H9 (cell line): ENCODE results near the gene ING5. TPM values are rescaled to one million over a fixed set of nuclear protein-coding genes. Genes with fewer than 3 reads are reported as not detected.

Source experiments
- DNase-seq: peaks from one replicate; pipeline ENCODE4 v3.0.0-alpha.2; 2017
- H2AFZ ChIP-seq: one replicate; pipeline ENCODE4 v1.6.1; 2013; ENCODE audit warnings: mild to moderate bottlenecking, low read length, control low read depth, moderate library complexity
- H2AK5ac ChIP-seq: 2 replicates; pipeline ENCODE4 v1.6.1; 2013; ENCODE audit warnings: low read length, control low read depth, mixed read lengths; ENCODE audit not compliant: insufficient read length
- H2BK120ac ChIP-seq: one replicate; pipeline ENCODE4 v1.6.1; 2013; ENCODE audit warnings: low read depth, mild to moderate bottlenecking, low read length, control low read depth, inconsistent platforms; ENCODE audit not compliant: poor library complexity, severe bottlenecking
- H2BK12ac ChIP-seq: 2 replicates; pipeline ENCODE4 v1.6.1; 2013; ENCODE audit warnings: low read length, control low read depth, mixed read lengths, low read depth; ENCODE audit not compliant: insufficient read length
- H2BK15ac ChIP-seq: 2 replicates; pipeline ENCODE4 v1.6.1; 2013; ENCODE audit warnings: low read depth, low read length, control low read depth
- H2BK20ac ChIP-seq: one replicate; pipeline ENCODE4 v1.6.1; 2013; ENCODE audit warnings: low read depth, mild to moderate bottlenecking, low read length, control low read depth, inconsistent platforms; ENCODE audit not compliant: poor library complexity, severe bottlenecking
- H2BK5ac ChIP-seq: 2 replicates; pipeline ENCODE4 v1.6.1; 2013; ENCODE audit warnings: low read length, control low read depth, mixed read lengths; ENCODE audit not compliant: insufficient read length
- H3K14ac ChIP-seq: 2 replicates; pipeline ENCODE4 v1.6.1; 2013; ENCODE audit warnings: low read length, control low read depth; ENCODE audit not compliant: insufficient read depth
- H3K18ac ChIP-seq: 2 replicates; pipeline ENCODE4 v1.6.1; 2013; ENCODE audit warnings: low read depth, mild to moderate bottlenecking, mixed read lengths, low read length, control low read depth; ENCODE audit not compliant: insufficient read length
- H3K23ac ChIP-seq: 2 replicates; pipeline ENCODE4 v1.6.1; 2013; ENCODE audit warnings: low read length, control low read depth, mixed read lengths, low read depth; ENCODE audit not compliant: insufficient read length
- H3K23me2 ChIP-seq: 2 replicates; pipeline ENCODE4 v1.6.1; 2013; ENCODE audit warnings: low read depth, mild to moderate bottlenecking, mixed read lengths, low read length, control low read depth; ENCODE audit not compliant: insufficient read length, poor library complexity, severe bottlenecking
- H3K27ac ChIP-seq: 2 replicates; pipeline ENCODE4 v1.5.1; 2013; ENCODE audit warnings: low read length, control low read depth, mixed read lengths, low read depth; ENCODE audit not compliant: insufficient read length
- H3K27me3 ChIP-seq: 2 replicates; pipeline ENCODE4 v1.6.1; 2013; ENCODE audit warnings: low read length, control low read depth, inconsistent platforms; ENCODE audit not compliant: insufficient read depth
- H3K4ac ChIP-seq: 2 replicates; pipeline ENCODE4 v1.6.1; 2013; ENCODE audit warnings: low read depth, mild to moderate bottlenecking, control low read depth, inconsistent platforms, low read length, moderate library complexity
- H3K4me1 ChIP-seq: 2 replicates; pipeline ENCODE4 v1.6.1; 2013; ENCODE audit warnings: low read length, control low read depth, inconsistent platforms; ENCODE audit not compliant: insufficient read depth
- H3K4me2 ChIP-seq: 2 replicates; pipeline ENCODE4 v1.6.1; 2013; ENCODE audit warnings: low read length, control low read depth, mixed read lengths; ENCODE audit not compliant: insufficient read length, insufficient read depth
- H3K56ac ChIP-seq: 2 replicates; pipeline ENCODE4 v1.6.1; 2013; ENCODE audit warnings: low read depth, mild to moderate bottlenecking, mixed read lengths, low read length, control low read depth; ENCODE audit not compliant: insufficient read length
- H3K79me1 ChIP-seq: 2 replicates; pipeline ENCODE4 v1.6.1; 2013; ENCODE audit warnings: low read depth, mild to moderate bottlenecking, moderate library complexity, low read length, control low read depth, inconsistent platforms; ENCODE audit not compliant: insufficient read depth, poor library complexity, severe bottlenecking
- H3K79me2 ChIP-seq: 2 replicates; pipeline ENCODE4 v1.6.1; 2013; ENCODE audit warnings: low read length, control low read depth, inconsistent platforms; ENCODE audit not compliant: insufficient read depth
- H3K9ac ChIP-seq: 2 replicates; pipeline ENCODE4 v1.6.1; 2013; ENCODE audit warnings: low read length, control low read depth, mixed read lengths; ENCODE audit not compliant: insufficient read length; ENCODE audit errors: extremely low read depth
- H3K9me3 ChIP-seq: one replicate; pipeline ENCODE4 v1.6.1; 2013; ENCODE audit warnings: low read depth, low read length, inconsistent platforms; ENCODE audit not compliant: control insufficient read depth
- H3T11ph ChIP-seq: one replicate; pipeline ENCODE4 v1.6.1; 2013; ENCODE audit warnings: mild to moderate bottlenecking, low read length, control low read depth, inconsistent platforms
- H4K20me1 ChIP-seq: one replicate; pipeline ENCODE4 v1.6.1; 2013; ENCODE audit not compliant: control insufficient read depth, insufficient read length, insufficient read depth
- H4K5ac ChIP-seq: 2 replicates; pipeline ENCODE4 v1.6.1; 2013; ENCODE audit warnings: low read depth, mild to moderate bottlenecking, mixed read lengths, low read length, control low read depth; ENCODE audit not compliant: insufficient read length
- H4K8ac ChIP-seq: replicated peaks from 2 replicates; pipeline ENCODE4 v1.6.1; 2013; ENCODE audit warnings: low read length, control low read depth, mixed read lengths, low read depth; ENCODE audit not compliant: insufficient read length
- H4K91ac ChIP-seq: 2 replicates; pipeline ENCODE4 v1.6.1; 2013; ENCODE audit warnings: low read depth, mild to moderate bottlenecking, moderate library complexity, mixed read lengths, low read length, control low read depth; ENCODE audit not compliant: insufficient read length
- H3K27ac Mint-ChIP-seq, 3 experiments: 2 replicates in 2 of 3; 3 replicates in 1 of 3; pipeline ENCODE4 v1.8.0; 2020 to 2021; ENCODE audit warnings: mixed read lengths in 3 of 3, mild to moderate bottlenecking in 1 of 3, moderate library complexity in 1 of 3
- H3K27me3 Mint-ChIP-seq: 2 replicates; pipeline ENCODE4 v1.8.0; 2021; ENCODE audit warnings: low read depth, mild to moderate bottlenecking, moderate library complexity, mixed read lengths
- H3K36me3 Mint-ChIP-seq, 3 experiments: 2 replicates in 2 of 3; 3 replicates in 1 of 3; pipeline ENCODE4 v1.8.0; 2020 to 2021; ENCODE audit warnings: low read depth in 3 of 3, mixed read lengths in 3 of 3; ENCODE audit not compliant: insufficient read depth in 1 of 3
- H3K4me1 Mint-ChIP-seq, 2 experiments: 2 replicates each; pipeline ENCODE4 v1.8.0; 2020; ENCODE audit warnings: mixed read lengths in 2 of 2
- H3K4me3 Mint-ChIP-seq, 2 experiments: 2 replicates in 1 of 2; 3 replicates in 1 of 2; pipeline ENCODE4 v1.8.0; 2020 to 2021; ENCODE audit warnings: mild to moderate bottlenecking in 2 of 2, mixed read lengths in 2 of 2, moderate library complexity in 1 of 2
- H3K9me3 Mint-ChIP-seq, 2 experiments: 2 replicates in 1 of 2; 3 replicates in 1 of 2; pipeline ENCODE4 v1.8.0; 2020; ENCODE audit warnings: mild to moderate bottlenecking in 2 of 2, mixed read lengths in 2 of 2, moderate library complexity in 1 of 2
- WGBS: extraction: QIAGEN DNeasy Blood & Tissue Kit; methylation state at CpG from one replicate; pipeline ENCODE4 v1.1.7; 2013; ENCODE audit warnings: missing lambda C conversion rate, low lambda C conversion rate, mixed read lengths; ENCODE audit not compliant: insufficient read length; ENCODE audit errors: extremely low coverage; 5-methylcytosine and 5-hydroxymethylcytosine counted together
- total RNA-seq: library from RNA; stranded (reverse); gene quantifications from 2 replicates; pipeline ENCODE4 v1.2.1, GENCODE V29; 2021
- TF ChIP-seq, protein P1 (sequence below): fragments of 200-600 bp; sonication (generic); conservative IDR thresholded peaks from 3 replicates; pipeline ENCODE4 v1.8.0; 2021; ENCODE audit warnings: antibody characterized with exemption, mild to moderate bottlenecking

The ING5 gene
- total RNA-seq, 1 experiment from 2014 or later: 66.0 TPM

GRCh38 chr2:241658296-241658695 lies 43.5 kb upstream of the ING5 start:
- WGBS: no CpG with 5 or more reads among the region's 5 CpGs
- H4K8ac ChIP-seq: no peak overlapping the region
- H4K91ac ChIP-seq: no peak overlapping the region
- no peaks in the 10 kb centered on the region for H3K4me1 ChIP-seq
- no peak overlapping the region for H2BK15ac ChIP-seq
- no peak overlapping the region for H3K23ac ChIP-seq
- TF ChIP-seq, protein P1, sequence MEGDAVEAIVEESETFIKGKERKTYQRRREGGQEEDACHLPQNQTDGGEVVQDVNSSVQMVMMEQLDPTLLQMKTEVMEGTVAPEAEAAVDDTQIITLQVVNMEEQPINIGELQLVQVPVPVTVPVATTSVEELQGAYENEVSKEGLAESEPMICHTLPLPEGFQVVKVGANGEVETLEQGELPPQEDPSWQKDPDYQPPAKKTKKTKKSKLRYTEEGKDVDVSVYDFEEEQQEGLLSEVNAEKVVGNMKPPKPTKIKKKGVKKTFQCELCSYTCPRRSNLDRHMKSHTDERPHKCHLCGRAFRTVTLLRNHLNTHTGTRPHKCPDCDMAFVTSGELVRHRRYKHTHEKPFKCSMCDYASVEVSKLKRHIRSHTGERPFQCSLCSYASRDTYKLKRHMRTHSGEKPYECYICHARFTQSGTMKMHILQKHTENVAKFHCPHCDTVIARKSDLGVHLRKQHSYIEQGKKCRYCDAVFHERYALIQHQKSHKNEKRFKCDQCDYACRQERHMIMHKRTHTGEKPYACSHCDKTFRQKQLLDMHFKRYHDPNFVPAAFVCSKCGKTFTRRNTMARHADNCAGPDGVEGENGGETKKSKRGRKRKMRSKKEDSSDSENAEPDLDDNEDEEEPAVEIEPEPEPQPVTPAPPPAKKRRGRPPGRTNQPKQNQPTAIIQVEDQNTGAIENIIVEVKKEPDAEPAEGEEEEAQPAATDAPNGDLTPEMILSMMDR: no peak
- H3T11ph ChIP-seq: no peak overlapping the region
- Mint-ChIP-seq H3K9me3 (no peaks in the 10 kb centered on the region), H3K4me1 (no peaks in the 10 kb centered on the region), H3K27me3 (no peaks in the 10 kb centered on the region; the same call in 1 of the 2 replicates), H3K27ac (peak overlapping the region; percentile 28 to 63 (median 33); a peak in 4 of 7 replicates), H3K36me3 (peaks cover 26 to 75% (median 72%) of the 10 kb centered on the region in 3 experiments; a peak in 6 of 7 replicates), H3K4me3 (no peak overlapping the region)
- no peak overlapping the region for H2BK20ac ChIP-seq
- no peak overlapping the region for H3K9ac ChIP-seq
- no peak overlapping the region for H3K4ac ChIP-seq
- no peaks in the 10 kb centered on the region; the same call in 1 of the 2 replicates for H3K27me3 ChIP-seq
- H2BK5ac ChIP-seq: no peak overlapping the region
- H2BK120ac ChIP-seq: no peak overlapping the region
- H3K18ac ChIP-seq: no peak overlapping the region
- H3K4me2 ChIP-seq: no peak overlapping the region
- no peaks in the 10 kb centered on the region for H3K79me1 ChIP-seq
- no peak overlapping the region for H3K27ac ChIP-seq
- no peak overlapping the region for H3K14ac ChIP-seq
- H4K5ac ChIP-seq: no peak overlapping the region
- no peak overlapping the region for H2AK5ac ChIP-seq
- H3K56ac ChIP-seq: no peak overlapping the region
- H3K79me2 ChIP-seq: no peaks in the 10 kb centered on the region
- no peak for DNase-seq
- H3K23me2 ChIP-seq: no peaks in the 10 kb centered on the region
- H4K20me1 ChIP-seq: no peaks in the 10 kb centered on the region
- no peaks in the 10 kb centered on the region for H3K9me3 ChIP-seq
- no peak overlapping the region for H2AFZ ChIP-seq
- H2BK12ac ChIP-seq: no peak overlapping the region
